Endodermal cell (in vitro differentiated cells): ENCODE measurements around the gene MS4A10. TPM values are rescaled to one million over a fixed set of nuclear protein-coding genes. Genes with fewer than 3 reads are reported as not detected.

Source experiments
- DNase-seq: peaks from one replicate; pipeline ENCODE4 v3.0.0-alpha.2; 2017
- H3K27ac ChIP-seq: 2 replicates; pipeline ENCODE4 v1.5.1; 2013; ENCODE audit warnings: mild to moderate bottlenecking, low read depth, low read length, moderate library complexity
- H3K27me3 ChIP-seq: 2 replicates; pipeline ENCODE4 v1.6.1; 2013; ENCODE audit warnings: mild to moderate bottlenecking, low read length, moderate library complexity; ENCODE audit not compliant: insufficient read depth, control insufficient read depth, poor library complexity, severe bottlenecking
- H3K36me3 ChIP-seq: 2 replicates; pipeline ENCODE4 v1.7.0; 2013; ENCODE audit warnings: mild to moderate bottlenecking, low read length, moderate library complexity; ENCODE audit not compliant: control insufficient read depth, insufficient read depth
- H3K4me1 ChIP-seq: one replicate; pipeline ENCODE4 v1.7.0; 2013; ENCODE audit warnings: low read length; ENCODE audit not compliant: control insufficient read depth, insufficient read depth
- H3K4me3 ChIP-seq: 2 replicates; pipeline ENCODE4 v1.5.1; 2013; ENCODE audit warnings: mild to moderate bottlenecking, low read length, moderate library complexity
- H3K9ac ChIP-seq: 2 replicates; pipeline ENCODE4 v1.6.1; 2013; ENCODE audit warnings: mild to moderate bottlenecking, low read length, moderate library complexity; ENCODE audit not compliant: poor library complexity, severe bottlenecking; ENCODE audit errors: extremely low read depth
- H3K9me3 ChIP-seq: 2 replicates; pipeline ENCODE4 v1.6.1; 2013; ENCODE audit warnings: mild to moderate bottlenecking, low read length, moderate library complexity; ENCODE audit not compliant: control insufficient read depth
- H3K27ac Mint-ChIP-seq: 2 replicates; pipeline ENCODE4 v1.8.0; 2020; ENCODE audit warnings: mixed read lengths
- H3K27me3 Mint-ChIP-seq: 2 replicates; pipeline ENCODE4 v1.8.0; 2021; ENCODE audit warnings: mild to moderate bottlenecking, mixed read lengths; ENCODE audit not compliant: insufficient read depth
- H3K36me3 Mint-ChIP-seq: 2 replicates; pipeline ENCODE4 v1.8.0; 2020; ENCODE audit warnings: low read depth, mixed read lengths
- H3K4me1 Mint-ChIP-seq: 2 replicates; pipeline ENCODE4 v1.8.0; 2020; ENCODE audit warnings: mixed read lengths
- H3K4me3 Mint-ChIP-seq: 2 replicates; pipeline ENCODE4 v1.8.0; 2020; ENCODE audit warnings: mild to moderate bottlenecking, moderate library complexity, mixed read lengths
- H3K9me3 Mint-ChIP-seq: 2 replicates; pipeline ENCODE4 v1.8.0; 2020; ENCODE audit warnings: mild to moderate bottlenecking, mixed read lengths
- CTCF ChIP-seq: fragments of 200-600 bp; sonication (generic); conservative IDR thresholded peaks from 2 replicates; pipeline ENCODE4 v1.5.0; 2021; ENCODE audit warnings: antibody characterized with exemption, mild to moderate bottlenecking
- WGBS, 2 experiments: methylation state at CpG; one replicate each; pipeline versions ENCODE4 v1.1.5 to v1.1.7; 2013; ENCODE audit warnings: missing lambda C conversion rate in 2 of 2, mixed read lengths in 1 of 2; ENCODE audit not compliant: insufficient coverage in 1 of 2, insufficient read length in 1 of 2; 5-methylcytosine and 5-hydroxymethylcytosine counted together
- total RNA-seq, 2 donors: library from RNA; stranded (reverse); fragmentation: NEBNext Ultra II Directional in 1 of 2; extraction: Animal tissue kit (Norgen Biotek cat#: 25700) in 1 of 2; gene quantifications; 2 replicates in 1 of 2; 3 replicates in 1 of 2; pipeline ENCODE4 v1.2.1, GENCODE V29; 2021

MS4A10 gene
- total RNA-seq, 2 donors from 2014 or later, result not detected

- no peak overlapping the region for H3K27ac Mint-ChIP-seq
- peaks cover 20% of the 10 kb centered on the region for H3K4me1 Mint-ChIP-seq
- no peak overlapping the region for H3K27ac ChIP-seq
- H3K27me3 Mint-ChIP-seq, result peaks cover 16% of the 10 kb centered on the region
- H3K36me3 Mint-ChIP-seq, result peaks cover 29% of the 10 kb centered on the region
- WGBS, 2 experiments, result 90% methylated on average over 8 to 10 of the region's 10 CpGs
- no peaks in the 10 kb centered on the region for H3K9me3 ChIP-seq
- TF ChIP-seq CTCF, result no peak
- H3K9me3 Mint-ChIP-seq, result no peaks in the 10 kb centered on the region
- H3K9ac ChIP-seq, result no peak overlapping the region
- H3K27me3 ChIP-seq, result no peaks in the 10 kb centered on the region
- H3K4me3 Mint-ChIP-seq, result no peak overlapping the region
- peaks cover 9% of the 10 kb centered on the region for H3K4me1 ChIP-seq
- DNase-seq, result no peak
- H3K36me3 ChIP-seq, result peaks cover 5% of the 10 kb centered on the region
- no peak overlapping the region for H3K4me3 ChIP-seq
These were observed 63.6 kb downstream of the MS4A10 start for GRCh38 chr11:60848714-60849151.

GRCh38 chr11:60849641-60850520 lies 64.7 kb downstream of the MS4A10 start:
- no peaks in the 10 kb centered on the region for H3K9me3 Mint-ChIP-seq

More at GRCh38 chr11:60849641-60850520, 64.7 kb downstream of the MS4A10 start:
- Mint-ChIP-seq H3K4me1 (peaks cover 9% of the 10 kb centered on the region), H3K36me3 (peaks cover 29% of the 10 kb centered on the region), H3K4me3 (no peak overlapping the region), H3K27ac (no peak overlapping the region), H3K27me3 (peaks cover 27% of the 10 kb centered on the region)
- WGBS, 2 experiments, result 94 to 98% methylated on average over 15 to 29 of the region's 29 CpGs
- H3K36me3 ChIP-seq, result peaks cover 5% of the 10 kb centered on the region
- no peaks in the 10 kb centered on the region for H3K4me1 ChIP-seq
- H3K27ac ChIP-seq, result no peak overlapping the region
- no peak for DNase-seq
- H3K9ac ChIP-seq, result no peak overlapping the region
- no peaks in the 10 kb centered on the region for H3K9me3 ChIP-seq
- peaks cover 11% of the 10 kb centered on the region for H3K27me3 ChIP-seq
- no peak for TF ChIP-seq CTCF
- no peak overlapping the region for H3K4me3 ChIP-seq

Other genes starting within 250 kb of the MS4A10 start
- gene MS4A8, start 85.7 kb upstream of the MS4A10 start, total RNA-seq, result not detected
- gene MS4A18, start 60.6 kb upstream of the MS4A10 start, total RNA-seq, result not detected
- gene MS4A15, start 28.5 kb upstream of the MS4A10 start, total RNA-seq, result not detected
- 10 to 100 TPM; 22.4 to 27.9 TPM for gene CCDC86, start 56.8 kb downstream of the MS4A10 start, total RNA-seq
- gene PTGDR2, start 70.6 kb downstream of the MS4A10 start, total RNA-seq, result under 1 TPM in 1 of 2 donors, not detected in 1; 0.15 TPM
- gene ZP1, start 82.2 kb downstream of the MS4A10 start, total RNA-seq, result not detected
- gene PRPF19, start 121.3 kb downstream of the MS4A10 start, total RNA-seq, result 100 to 1,000 TPM; 106 to 109 TPM
- 10 to 100 TPM; 41.4 to 56.8 TPM for gene TMEM109, start 128.8 kb downstream of the MS4A10 start, total RNA-seq
- gene TMEM132A, start 139.1 kb downstream of the MS4A10 start, total RNA-seq, result 100 to 1,000 TPM; 135 to 140 TPM
- 1 to 10 TPM; 1.4 to 1.6 TPM for gene SLC15A3, start 166.8 kb downstream of the MS4A10 start, total RNA-seq
- gene CD6, start 186.3 kb downstream of the MS4A10 start, total RNA-seq, result 1 to 10 TPM; 1.5 to 1.6 TPM